Measurements from ENCODE around the gene UGT3A1.

DNA sequence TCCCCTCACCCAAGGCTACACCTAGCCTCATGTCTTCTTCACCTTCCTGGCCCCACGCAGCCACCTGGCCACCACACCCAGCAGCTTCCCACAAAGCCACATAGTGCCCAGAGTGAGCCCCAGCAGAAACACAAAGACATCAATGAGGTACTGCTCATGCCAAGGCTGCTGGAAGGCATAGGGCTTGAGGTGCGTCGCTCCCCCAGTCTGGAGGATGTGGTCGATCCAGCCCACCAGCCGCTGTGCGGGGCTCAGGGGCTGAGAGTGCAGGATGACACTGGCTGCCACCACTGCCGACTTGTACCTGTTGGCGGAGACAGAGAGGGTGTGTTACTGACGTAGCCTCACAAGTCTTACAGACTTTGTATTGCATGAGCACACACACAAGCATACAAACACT, 37.0 kb downstream of the UGT3A1 start:
- TF ChIP-seq, protein P1, sequence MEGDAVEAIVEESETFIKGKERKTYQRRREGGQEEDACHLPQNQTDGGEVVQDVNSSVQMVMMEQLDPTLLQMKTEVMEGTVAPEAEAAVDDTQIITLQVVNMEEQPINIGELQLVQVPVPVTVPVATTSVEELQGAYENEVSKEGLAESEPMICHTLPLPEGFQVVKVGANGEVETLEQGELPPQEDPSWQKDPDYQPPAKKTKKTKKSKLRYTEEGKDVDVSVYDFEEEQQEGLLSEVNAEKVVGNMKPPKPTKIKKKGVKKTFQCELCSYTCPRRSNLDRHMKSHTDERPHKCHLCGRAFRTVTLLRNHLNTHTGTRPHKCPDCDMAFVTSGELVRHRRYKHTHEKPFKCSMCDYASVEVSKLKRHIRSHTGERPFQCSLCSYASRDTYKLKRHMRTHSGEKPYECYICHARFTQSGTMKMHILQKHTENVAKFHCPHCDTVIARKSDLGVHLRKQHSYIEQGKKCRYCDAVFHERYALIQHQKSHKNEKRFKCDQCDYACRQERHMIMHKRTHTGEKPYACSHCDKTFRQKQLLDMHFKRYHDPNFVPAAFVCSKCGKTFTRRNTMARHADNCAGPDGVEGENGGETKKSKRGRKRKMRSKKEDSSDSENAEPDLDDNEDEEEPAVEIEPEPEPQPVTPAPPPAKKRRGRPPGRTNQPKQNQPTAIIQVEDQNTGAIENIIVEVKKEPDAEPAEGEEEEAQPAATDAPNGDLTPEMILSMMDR (IDR thresholded peaks at IDR 0.05): no peak
- no peak for TF ChIP-seq POLR2A (IDR thresholded peaks at IDR 0.05)

All from vagina (tissue), 2 donors.